Smooth muscle cell (in vitro differentiated cells): ENCODE measurements around the gene VSX2. TPM values are rescaled to one million over a fixed set of nuclear protein-coding genes. Genes with fewer than 3 reads are reported as not detected.

ENCODE experiments used
- DNase-seq: peaks from one replicate; lab custom pipeline; 2025; ENCODE audit not compliant: unreplicated experiment; lab: John Stamatoyannopoulos, UW
- H2AFZ ChIP-seq: fragments of 200-600 bp; sonication (generic); 2 replicates; pipeline ENCODE4 v1.6.0; 2016; ENCODE audit warnings: antibody characterized with exemption, low read depth, mild to moderate bottlenecking
- H3F3A ChIP-seq: fragments of 200-600 bp; sonication (generic); 2 replicates; pipeline ENCODE4 v1.6.0; 2017; ENCODE audit warnings: antibody characterized with exemption, low read depth
- H3K27ac ChIP-seq: fragments of 200-600 bp; sonication (generic); 2 replicates; pipeline ENCODE4 v1.5.1; 2016; ENCODE audit warnings: low read depth, mild to moderate bottlenecking
- H3K27me3 ChIP-seq: fragments of 200-600 bp; sonication (generic); 2 replicates; pipeline ENCODE4 v1.6.1; 2016; ENCODE audit warnings: low read depth, mild to moderate bottlenecking
- H3K36me3 ChIP-seq: fragments of 200-600 bp; sonication (generic); 2 replicates; pipeline ENCODE4 v1.5.1; 2016; ENCODE audit warnings: low read depth
- H3K4me1 ChIP-seq: fragments of 200-600 bp; sonication (generic); 2 replicates; pipeline ENCODE4 v1.5.1; 2016; ENCODE audit warnings: low read depth
- H3K4me2 ChIP-seq: fragments of 200-600 bp; sonication (generic); 2 replicates; pipeline ENCODE4 v1.6.0; 2016; ENCODE audit warnings: mild to moderate bottlenecking
- H3K4me3 ChIP-seq: fragments of 200-600 bp; sonication (generic); 2 replicates; pipeline ENCODE4 v1.5.1; 2016; ENCODE audit warnings: mild to moderate bottlenecking
- H3K79me2 ChIP-seq: fragments of 200-600 bp; sonication (generic); 2 replicates; pipeline ENCODE4 v1.6.0; 2016; ENCODE audit warnings: low read depth, mild to moderate bottlenecking
- H3K9ac ChIP-seq: fragments of 200-600 bp; sonication (generic); 2 replicates; pipeline ENCODE4 v1.6.0; 2016; ENCODE audit warnings: low read depth
- H3K9me3 ChIP-seq: fragments of 200-600 bp; sonication (generic); replicated peaks from 2 replicates; pipeline ENCODE4 v1.5.1; 2016; ENCODE audit warnings: low read depth
- H4K20me1 ChIP-seq: fragments of 200-600 bp; sonication (generic); 2 replicates; pipeline ENCODE4 v1.6.0; 2016; ENCODE audit warnings: low read depth
- CTCF ChIP-seq: fragments of 200-600 bp; sonication (generic); IDR thresholded peaks from 2 replicates; pipeline ENCODE4 v1.5.1; 2017; ENCODE audit warnings: borderline replicate concordance, mild to moderate bottlenecking, antibody characterized with exemption; ENCODE audit not compliant: insufficient read depth, poor library complexity, severe bottlenecking
- WGBS: methylation state at CpG from one replicate; pipeline ENCODE4 v1.1.7; 2016; ENCODE audit warnings: low lambda C conversion rate; 5-methylcytosine and 5-hydroxymethylcytosine counted together
- polyA plus RNA-seq: library from polyadenylated mRNA; unstranded; fragments of >200 nt; fragmentation: Nextera tagmentation; extraction: Ambion mirVana; gene quantifications from 2 replicates; pipeline ENCODE4 v1.2.1, GENCODE V29; 2016
- total RNA-seq: library from RNA; depleted of rRNA; stranded (reverse); fragments of >200 nt; gene quantifications from 2 replicates; pipeline ENCODE4 v1.2.3, GENCODE V29; 2014

Gene VSX2
- total and polyA plus RNA-seq, 2 experiments from 2014 or later = not detected

- Histone ChIP-seq H3K9ac (no peak overlapping the region), H3K27me3 (peaks cover 8% of the 10 kb centered on the region), H3K4me2 (no peak overlapping the region), H3K27ac (no peak overlapping the region), H4K20me1 (no peaks in the 10 kb centered on the region), H3K79me2 (no peaks in the 10 kb centered on the region), H2AFZ (no peak overlapping the region), H3F3A (no peaks in the 10 kb centered on the region), H3K4me1 (peaks cover 22% of the 10 kb centered on the region), H3K36me3 (no peaks in the 10 kb centered on the region), H3K9me3 (no peaks in the 10 kb centered on the region), H3K4me3 (no peak overlapping the region)
- no peak for DNase-seq
- TF ChIP-seq CTCF = no peak
- WGBS = 92% methylated on average over 6 of the region's 6 CpGs
These were observed 34.8 kb upstream of the VSX2 start for GRCh38 chr14:74204491-74204890.

GRCh38 chr14:74205882-74206281 is 33.4 kb upstream of the VSX2 start:
- no peaks in the 10 kb centered on the region for H3F3A ChIP-seq

GRCh38 chr14:74207943-74208342 is 31.3 kb upstream of the VSX2 start:
- H3K4me2 ChIP-seq = no peak overlapping the region
- peaks cover 26% of the 10 kb centered on the region for H3K27me3 ChIP-seq
- no peaks in the 10 kb centered on the region for H3F3A ChIP-seq
- H3K4me3 ChIP-seq = no peak overlapping the region
- TF ChIP-seq CTCF = no peak
- H2AFZ ChIP-seq = no peak overlapping the region
- H4K20me1 ChIP-seq = no peaks in the 10 kb centered on the region
- H3K36me3 ChIP-seq = no peaks in the 10 kb centered on the region
- WGBS = 64% methylated on average over 3 of the region's 3 CpGs
- no peaks in the 10 kb centered on the region for H3K9me3 ChIP-seq
- no peak overlapping the region for H3K9ac ChIP-seq
- DNase-seq = no peak
- no peaks in the 10 kb centered on the region for H3K79me2 ChIP-seq
- H3K27ac ChIP-seq = no peak overlapping the region
- H3K4me1 ChIP-seq = peaks cover 16% of the 10 kb centered on the region

More at GRCh38 chr14:74205882-74206281, 33.4 kb upstream of the VSX2 start:
- no peak for DNase-seq
- Histone ChIP-seq H3K36me3 (no peaks in the 10 kb centered on the region), H3K4me1 (peaks cover 22% of the 10 kb centered on the region), H2AFZ (no peak overlapping the region), H4K20me1 (no peaks in the 10 kb centered on the region), H3K9ac (no peak overlapping the region), H3K27me3 (peaks cover 18% of the 10 kb centered on the region), H3K4me2 (no peak overlapping the region), H3K79me2 (no peaks in the 10 kb centered on the region), H3K27ac (no peak overlapping the region), H3K4me3 (no peak overlapping the region), H3K9me3 (no peaks in the 10 kb centered on the region)
- WGBS = 95% methylated on average over 1 of the region's 1 CpG
- no peak for TF ChIP-seq CTCF

- H3K4me1 ChIP-seq = peaks cover 9% of the 10 kb centered on the region
- no peak for TF ChIP-seq CTCF
- DNase-seq = no peak
- H3K27me3 ChIP-seq = peaks cover 27% of the 10 kb centered on the region
- H3K4me3 ChIP-seq = no peak overlapping the region
- WGBS = 93% methylated on average over 8 of the region's 8 CpGs
- H3K36me3 ChIP-seq = no peaks in the 10 kb centered on the region
- no peak overlapping the region for H3K4me2 ChIP-seq
- H2AFZ ChIP-seq = no peak overlapping the region
- no peak overlapping the region for H3K27ac ChIP-seq
- no peaks in the 10 kb centered on the region for H3K79me2 ChIP-seq
- no peaks in the 10 kb centered on the region for H3F3A ChIP-seq
- H3K9ac ChIP-seq = no peak overlapping the region
- no peaks in the 10 kb centered on the region for H3K9me3 ChIP-seq
- no peaks in the 10 kb centered on the region for H4K20me1 ChIP-seq
These were observed 30.6 kb upstream of the VSX2 start for GRCh38 chr14:74208642-74209041.
